Measurements from ENCODE around the gene CEP250. TPM values are rescaled to one million over a fixed set of nuclear protein-coding genes. Genes with fewer than 3 reads are reported as not detected.
A peak's percentile ranks its signal among the peaks of the same experiment; 100 is the strongest.

The CEP250 gene
- total RNA-seq, 2 donors from 2014 or later: 29.8 to 46.5 TPM

GRCh38 chr20:35433337-35433736 lies 22.1 kb upstream of the CEP250 start:
- H3K4me1 ChIP-seq (ENCODE audit: control insufficient read depth, insufficient read depth, low read length): peaks cover 3% of the 10 kb centered on the region
- peak overlapping the region; percentile 27 for H3K27ac Mint-ChIP-seq
- 92 to 100% methylated on average over 2 of the region's 2 CpGs for WGBS, 2 experiments (ENCODE audit: insufficient coverage in 1 of 2, insufficient read length in 1 of 2)

DNA sequence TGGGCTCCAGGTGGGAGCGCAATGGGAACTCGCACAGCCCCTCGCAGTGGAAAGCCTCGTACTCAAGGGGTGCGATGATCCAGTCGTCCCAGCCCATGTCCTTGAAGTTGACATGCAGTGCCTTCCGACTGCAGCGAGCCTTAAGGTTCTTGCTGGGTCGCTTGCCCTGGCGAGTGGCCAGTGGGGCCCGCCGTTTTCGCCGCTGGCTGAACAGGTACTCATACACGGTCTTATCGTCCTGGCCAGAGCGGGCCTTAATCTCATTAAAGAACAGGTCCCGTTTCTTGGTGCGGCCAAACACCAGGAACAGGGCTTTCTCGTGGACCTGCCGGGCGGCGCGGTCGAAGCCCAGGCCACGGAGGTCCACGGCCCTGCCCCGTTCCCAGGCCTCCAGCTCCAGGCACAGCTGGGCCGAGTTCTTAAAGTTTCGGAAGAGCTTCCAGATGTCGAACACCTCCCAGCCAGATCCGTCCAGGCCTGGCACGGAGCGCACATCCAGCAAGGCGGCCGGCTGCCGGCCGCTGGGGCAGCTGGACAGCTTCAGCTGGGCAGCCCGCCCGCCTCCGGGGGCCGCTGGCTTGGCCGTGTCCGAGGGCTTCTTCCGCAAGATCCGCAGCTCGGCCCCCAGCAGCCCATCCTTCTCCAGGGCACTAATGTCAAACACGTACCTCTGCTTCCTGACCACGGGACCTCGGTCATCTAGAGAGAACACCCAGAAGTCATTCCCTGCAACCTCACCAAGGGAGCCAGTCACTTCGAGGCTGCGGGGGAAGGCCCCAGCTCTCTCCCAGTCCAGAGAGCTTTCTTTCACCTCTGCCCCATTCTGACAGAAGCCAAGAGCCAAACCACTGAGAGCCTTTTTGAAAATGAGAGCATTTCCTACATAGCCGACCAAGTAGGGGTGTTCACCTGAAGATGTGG lies 21.1 kb upstream of the CEP250 start:
- peaks cover 22% of the 10 kb centered on the region for H3K4me1 Mint-ChIP-seq
- H3K27ac Mint-ChIP-seq: peak overlapping the region; percentile 77
- H3K27ac ChIP-seq (ENCODE audit: low read depth, low read length): no peak overlapping the region
- H3K36me3 ChIP-seq (ENCODE audit: control insufficient read depth, insufficient read depth, low read length): no peaks in the 10 kb centered on the region
- no peak overlapping the region for H3K9ac ChIP-seq (ENCODE audit: extremely low read depth, low read length, poor library complexity, severe bottlenecking)
- H3K4me3 Mint-ChIP-seq: no peak overlapping the region
- H3K27me3 ChIP-seq (ENCODE audit: control insufficient read depth, insufficient read depth, low read length, poor library complexity, severe bottlenecking): no peaks in the 10 kb centered on the region
- H3K4me1 ChIP-seq (ENCODE audit: control insufficient read depth, insufficient read depth, low read length): peaks cover 3% of the 10 kb centered on the region
- no peaks in the 10 kb centered on the region for H3K9me3 ChIP-seq (ENCODE audit: control insufficient read depth, low read length)
- H3K27me3 Mint-ChIP-seq (ENCODE audit: insufficient read depth): peaks cover 2% of the 10 kb centered on the region
- no peaks in the 10 kb centered on the region for H3K9me3 Mint-ChIP-seq
- H3K4me3 ChIP-seq (ENCODE audit: low read length): no peak overlapping the region
- no peak for DNase-seq
- no peaks in the 10 kb centered on the region for H3K36me3 Mint-ChIP-seq (ENCODE audit: low read depth)
- TF ChIP-seq CTCF (conservative IDR thresholded peaks at IDR 0.05): no peak
- 94% methylated on average over 49 to 53 of the region's 53 CpGs for WGBS, 2 experiments (ENCODE audit: insufficient coverage in 1 of 2, insufficient read length in 1 of 2)

More at GRCh38 chr20:35433337-35433736, 22.1 kb upstream of the CEP250 start:
- H3K36me3 ChIP-seq (ENCODE audit: control insufficient read depth, insufficient read depth, low read length): no peaks in the 10 kb centered on the region
- no peak overlapping the region for H3K4me3 ChIP-seq (ENCODE audit: low read length)
- no peak for TF ChIP-seq CTCF (conservative IDR thresholded peaks at IDR 0.05)
- peaks cover 22% of the 10 kb centered on the region for H3K4me1 Mint-ChIP-seq
- DNase-seq: no peak
- no peaks in the 10 kb centered on the region for H3K27me3 Mint-ChIP-seq (ENCODE audit: insufficient read depth)
- H3K27me3 ChIP-seq (ENCODE audit: control insufficient read depth, insufficient read depth, low read length, poor library complexity, severe bottlenecking): no peaks in the 10 kb centered on the region
- no peak overlapping the region for H3K4me3 Mint-ChIP-seq
- no peaks in the 10 kb centered on the region for H3K9me3 Mint-ChIP-seq
- no peak overlapping the region for H3K9ac ChIP-seq (ENCODE audit: extremely low read depth, low read length, poor library complexity, severe bottlenecking)
- H3K27ac ChIP-seq (ENCODE audit: low read depth, low read length): no peak overlapping the region
- H3K36me3 Mint-ChIP-seq (ENCODE audit: low read depth): no peaks in the 10 kb centered on the region
- no peaks in the 10 kb centered on the region for H3K9me3 ChIP-seq (ENCODE audit: control insufficient read depth, low read length)

GRCh38 chr20:35436177-35436573 lies 19.2 kb upstream of the CEP250 start:
- no peaks in the 10 kb centered on the region for H3K36me3 Mint-ChIP-seq (ENCODE audit: low read depth)
- no peak overlapping the region for H3K4me3 Mint-ChIP-seq
- peaks cover 22% of the 10 kb centered on the region for H3K4me1 Mint-ChIP-seq
- Histone ChIP-seq H3K9ac (ENCODE audit: extremely low read depth, low read length, poor library complexity, severe bottlenecking) (no peak overlapping the region), H3K27me3 (ENCODE audit: control insufficient read depth, insufficient read depth, low read length, poor library complexity, severe bottlenecking) (no peaks in the 10 kb centered on the region), H3K4me1 (ENCODE audit: control insufficient read depth, insufficient read depth, low read length) (peaks cover 3% of the 10 kb centered on the region), H3K36me3 (ENCODE audit: control insufficient read depth, insufficient read depth, low read length) (no peaks in the 10 kb centered on the region), H3K4me3 (ENCODE audit: low read length) (no peak overlapping the region), H3K27ac (ENCODE audit: low read depth, low read length) (no peak overlapping the region), H3K9me3 (ENCODE audit: control insufficient read depth, low read length) (no peaks in the 10 kb centered on the region)
- H3K9me3 Mint-ChIP-seq: no peaks in the 10 kb centered on the region
- 49 to 50% methylated on average over 1 to 3 of the region's 4 CpGs for WGBS, 2 experiments (ENCODE audit: insufficient coverage in 1 of 2, insufficient read length in 1 of 2)
- H3K27ac Mint-ChIP-seq: no peak overlapping the region
- no peak for TF ChIP-seq CTCF (conservative IDR thresholded peaks at IDR 0.05)
- peak; percentile 51 for DNase-seq
- H3K27me3 Mint-ChIP-seq (ENCODE audit: insufficient read depth): peaks cover 5% of the 10 kb centered on the region
